SK-N-SH treated with all-trans-retinoic acid at 6 μM for 48 hours (cell line): ENCODE data around the gene ALOX5.
"Not testable (repeated sequence)": the region's sequence is repeated elsewhere in the genome, so short reads cannot be mapped to it uniquely, and the experiment has no call there.

Experiments used
- ATAC-seq: fragments of 200-7000 bp; cut with Tn5 transposase; 3 replicates; pipeline ENCODE4 v1.9.1; 2020; ENCODE audit warnings: mild to moderate bottlenecking, moderate library complexity
- ARNTL ChIP-seq: fragments of 450-650 bp; formaldehyde crosslinking; IDR thresholded peaks from 2 replicates; pipeline ENCODE4 v1.5.0; 2020; ENCODE audit warnings: low read depth, mild to moderate bottlenecking, moderate library complexity, borderline replicate concordance
- BACH2 ChIP-seq: fragments of 250-450 bp; sonication (Bioruptor Pico); IDR thresholded peaks from 2 replicates; pipeline ENCODE4 v1.9.0; 2021; ENCODE audit warnings: mild to moderate bottlenecking, borderline replicate concordance
- CREB5 ChIP-seq: fragments of 250-450 bp; sonication (Bioruptor Pico); IDR thresholded peaks from 2 replicates; pipeline ENCODE4 v1.5.1; 2020; ENCODE audit warnings: low read depth, mild to moderate bottlenecking, moderate library complexity
- CSDC2 ChIP-seq: fragments of 250-450 bp; sonication (Bioruptor Pico); IDR thresholded peaks from 2 replicates; pipeline ENCODE4 v1.5.0; 2020; ENCODE audit warnings: mild to moderate bottlenecking, moderate library complexity
- ESRRG ChIP-seq: fragments of 250-450 bp; sonication (Bioruptor Pico); IDR thresholded peaks from 2 replicates; pipeline ENCODE4 v1.6.1; 2021; ENCODE audit warnings: mild to moderate bottlenecking
- GLIS3 ChIP-seq: fragments of 250-450 bp; sonication (Bioruptor Pico); IDR thresholded peaks from 2 replicates; pipeline ENCODE4 v1.5.0; 2020; ENCODE audit warnings: mild to moderate bottlenecking, moderate library complexity
- ISL1 ChIP-seq: fragments of 250-450 bp; sonication (Bioruptor Pico); IDR thresholded peaks from 2 replicates; pipeline ENCODE4 v2.1.2; 2022; ENCODE audit warnings: mild to moderate bottlenecking, moderate library complexity
- OSR1 ChIP-seq: fragments of 250-450 bp; sonication (Bioruptor Pico); IDR thresholded peaks from 2 replicates; pipeline ENCODE4 v1.8.0; 2022; ENCODE audit warnings: moderate library complexity, mild to moderate bottlenecking, inconsistent platforms
- PATZ1 ChIP-seq: fragments of 250-450 bp; sonication (Bioruptor Pico); IDR thresholded peaks from 2 replicates; pipeline ENCODE4 v1.8.0; 2020; ENCODE audit warnings: mild to moderate bottlenecking, moderate library complexity, borderline replicate concordance
- PPARA ChIP-seq: fragments of 250-450 bp; sonication (Bioruptor Pico); IDR thresholded peaks from 2 replicates; pipeline ENCODE4 v1.5.0; 2020; ENCODE audit warnings: mild to moderate bottlenecking, borderline replicate concordance
- RARB ChIP-seq: fragments of 250-450 bp; sonication (Bioruptor Pico); IDR thresholded peaks from 2 replicates; pipeline ENCODE4 v1.8.0; 2021; ENCODE audit warnings: mild to moderate bottlenecking, moderate library complexity
- SNAI2 ChIP-seq: fragments of 250-450 bp; sonication (Bioruptor Pico); IDR thresholded peaks from 2 replicates; pipeline ENCODE4 v1.5.0; 2020; ENCODE audit warnings: mild to moderate bottlenecking, moderate library complexity
- TCF4 ChIP-seq: fragments of 250-450 bp; sonication (Bioruptor Pico); IDR thresholded peaks from 2 replicates; pipeline ENCODE4 v1.8.0; 2021; ENCODE audit warnings: mild to moderate bottlenecking, moderate library complexity, borderline replicate concordance
- TOX ChIP-seq: fragments of 250-450 bp; sonication (Bioruptor Pico); IDR thresholded peaks from 2 replicates; pipeline ENCODE4 v1.8.0; 2021; ENCODE audit warnings: mild to moderate bottlenecking, moderate library complexity, borderline replicate concordance
- ZC3H10 ChIP-seq: fragments of 250-450 bp; sonication (Bioruptor Pico); IDR thresholded peaks from 2 replicates; pipeline ENCODE4 v1.5.1; 2021; ENCODE audit warnings: mild to moderate bottlenecking, moderate library complexity
- ZFP30 ChIP-seq: fragments of 450-650 bp; formaldehyde crosslinking; IDR thresholded peaks from 2 replicates; pipeline ENCODE4 v1.5.0; 2022; ENCODE audit warnings: mild to moderate bottlenecking, moderate library complexity
- ZNF70 ChIP-seq: fragments of 450-650 bp; formaldehyde crosslinking; IDR thresholded peaks from 2 replicates; pipeline ENCODE4 v1.5.0; 2020; ENCODE audit warnings: mild to moderate bottlenecking, moderate library complexity
- TF ChIP-seq, protein P1 (sequence below): fragments of 250-450 bp; sonication (Bioruptor Pico); IDR thresholded peaks from 2 replicates; pipeline ENCODE4 v1.5.1; 2021; ENCODE audit warnings: mild to moderate bottlenecking, moderate library complexity
- TF ChIP-seq, protein P2 (sequence below): fragments of 250-450 bp; sonication (Bioruptor Pico); IDR thresholded peaks from 2 replicates; pipeline ENCODE4 v1.5.0; 2020; ENCODE audit warnings: mild to moderate bottlenecking, moderate library complexity

The ALOX5 gene

GRCh38 chr10:45471531-45472310 lies 97.7 kb downstream of the ALOX5 start (continued):
- TF ChIP-seq PPARA (no peak), TCF4 (CRISPR knock-in tag) (no peak), ZNF70 (CRISPR knock-in tag) (no peak)

- TF ChIP-seq TCF4 (CRISPR knock-in tag) (peak; percentile 52; the same call in 1 of the 2 replicates), BACH2 (no peak), ISL1 (CRISPR knock-in tag) (peak; percentile 74), CSDC2 (CRISPR knock-in tag) (no peak)
- ATAC-seq = peak; percentile 54
These were observed 99.1 kb downstream of the ALOX5 start for GRCh38 chr10:45473126-45473525.

DNA sequence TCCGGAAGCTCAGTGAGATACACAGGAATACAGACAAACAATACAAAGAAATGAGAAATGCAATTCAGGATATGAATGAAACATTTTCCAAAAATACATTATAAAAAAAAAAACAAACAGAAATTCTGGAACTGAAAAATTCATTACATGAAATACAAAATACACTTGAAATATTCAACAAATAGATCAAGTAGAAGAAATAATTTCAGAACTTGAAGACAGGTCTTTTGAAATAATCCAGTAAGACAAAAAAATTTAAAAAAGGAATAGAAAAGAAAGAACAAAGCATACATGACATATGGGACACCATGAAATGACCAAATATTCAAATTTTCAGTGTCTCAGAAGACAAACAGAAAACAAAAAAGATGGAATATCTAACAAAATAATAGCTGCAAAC lies 102.5 kb downstream of the ALOX5 start:
- no peak for TF ChIP-seq TCF4 (CRISPR knock-in tag)
- TF ChIP-seq ZFP30 (CRISPR knock-in tag) = peak; percentile 78
- TF ChIP-seq, all 23 proteins: peak for 1
- no peak for ATAC-seq

- ATAC-seq = no peak
- TF ChIP-seq, protein P1, sequence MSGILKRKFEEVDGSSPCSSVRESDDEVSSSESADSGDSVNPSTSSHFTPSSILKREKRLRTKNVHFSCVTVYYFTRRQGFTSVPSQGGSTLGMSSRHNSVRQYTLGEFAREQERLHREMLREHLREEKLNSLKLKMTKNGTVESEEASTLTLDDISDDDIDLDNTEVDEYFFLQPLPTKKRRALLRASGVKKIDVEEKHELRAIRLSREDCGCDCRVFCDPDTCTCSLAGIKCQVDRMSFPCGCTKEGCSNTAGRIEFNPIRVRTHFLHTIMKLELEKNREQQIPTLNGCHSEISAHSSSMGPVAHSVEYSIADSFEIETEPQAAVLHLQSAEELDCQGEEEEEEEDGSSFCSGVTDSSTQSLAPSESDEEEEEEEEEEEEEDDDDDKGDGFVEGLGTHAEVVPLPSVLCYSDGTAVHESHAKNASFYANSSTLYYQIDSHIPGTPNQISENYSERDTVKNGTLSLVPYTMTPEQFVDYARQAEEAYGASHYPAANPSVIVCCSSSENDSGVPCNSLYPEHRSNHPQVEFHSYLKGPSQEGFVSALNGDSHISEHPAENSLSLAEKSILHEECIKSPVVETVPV (CRISPR knock-in tag) = no peak
- no peak for TF ChIP-seq RARB
- no peak for TF ChIP-seq PPARA
- no peak for TF ChIP-seq ZNF70 (CRISPR knock-in tag)
- no peak for TF ChIP-seq CSDC2 (CRISPR knock-in tag)
- TF ChIP-seq ARNTL (CRISPR knock-in tag) = no peak
- no peak for TF ChIP-seq BACH2
These were observed 106.3 kb downstream of the ALOX5 start for GRCh38 chr10:45480294-45480693.

DNA sequence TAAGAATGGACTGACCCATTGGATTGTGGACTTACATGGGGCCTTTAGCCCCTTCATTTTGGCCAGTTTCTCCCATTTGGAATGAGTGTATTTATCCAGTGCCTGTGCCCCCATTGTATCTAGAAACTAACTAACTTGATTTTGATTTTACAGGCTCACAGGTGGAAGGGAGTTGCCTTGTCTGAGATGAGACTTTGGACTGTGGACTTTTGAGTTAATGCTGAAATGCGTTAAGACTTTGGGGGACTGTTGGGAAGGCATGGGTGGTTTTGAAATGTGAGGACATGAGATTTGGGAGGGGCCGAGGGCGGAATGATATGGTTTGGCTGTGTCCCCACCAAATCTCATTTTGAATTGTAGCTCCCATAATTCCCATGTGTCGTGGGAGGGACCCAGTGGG lies 107.1 kb downstream of the ALOX5 start:
- ATAC-seq = not testable (repeated sequence)

DNA sequence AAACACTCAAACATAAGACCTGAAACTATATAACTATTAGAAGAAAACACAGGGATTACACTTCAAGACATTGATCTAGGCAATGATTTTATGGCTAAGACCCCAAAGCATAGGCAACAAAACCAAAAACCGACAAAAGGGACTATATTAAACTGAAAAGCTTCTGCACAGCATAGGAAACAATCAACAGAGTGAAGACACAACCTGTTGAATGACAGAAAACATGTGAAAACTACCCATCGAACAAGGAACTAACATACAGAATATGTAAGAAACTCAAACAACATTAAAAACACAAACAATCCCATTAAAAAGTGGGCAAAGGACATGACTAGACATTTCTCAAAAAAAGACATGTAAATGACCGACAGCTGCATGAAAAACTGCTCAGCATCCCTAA lies 109.0 kb downstream of the ALOX5 start:
- ATAC-seq = no peak

GRCh38 chr10:45487735-45488134 lies 113.7 kb downstream of the ALOX5 start:
- no peak for ATAC-seq
- TF ChIP-seq PATZ1 (CRISPR knock-in tag) = no peak
- no peak for TF ChIP-seq GLIS3
- no peak for TF ChIP-seq ZC3H10
- TF ChIP-seq PPARA = no peak
- no peak for TF ChIP-seq BACH2
- TF ChIP-seq CREB5 (CRISPR knock-in tag) = no peak
- no peak for TF ChIP-seq TOX (CRISPR knock-in tag)
- no peak for TF ChIP-seq RARB
- TF ChIP-seq ARNTL (CRISPR knock-in tag) = no peak
- TF ChIP-seq OSR1 (CRISPR knock-in tag) = no peak
- TF ChIP-seq CSDC2 (CRISPR knock-in tag) = no peak
- no peak for TF ChIP-seq ZFP30 (CRISPR knock-in tag)
- TF ChIP-seq, protein P2, sequence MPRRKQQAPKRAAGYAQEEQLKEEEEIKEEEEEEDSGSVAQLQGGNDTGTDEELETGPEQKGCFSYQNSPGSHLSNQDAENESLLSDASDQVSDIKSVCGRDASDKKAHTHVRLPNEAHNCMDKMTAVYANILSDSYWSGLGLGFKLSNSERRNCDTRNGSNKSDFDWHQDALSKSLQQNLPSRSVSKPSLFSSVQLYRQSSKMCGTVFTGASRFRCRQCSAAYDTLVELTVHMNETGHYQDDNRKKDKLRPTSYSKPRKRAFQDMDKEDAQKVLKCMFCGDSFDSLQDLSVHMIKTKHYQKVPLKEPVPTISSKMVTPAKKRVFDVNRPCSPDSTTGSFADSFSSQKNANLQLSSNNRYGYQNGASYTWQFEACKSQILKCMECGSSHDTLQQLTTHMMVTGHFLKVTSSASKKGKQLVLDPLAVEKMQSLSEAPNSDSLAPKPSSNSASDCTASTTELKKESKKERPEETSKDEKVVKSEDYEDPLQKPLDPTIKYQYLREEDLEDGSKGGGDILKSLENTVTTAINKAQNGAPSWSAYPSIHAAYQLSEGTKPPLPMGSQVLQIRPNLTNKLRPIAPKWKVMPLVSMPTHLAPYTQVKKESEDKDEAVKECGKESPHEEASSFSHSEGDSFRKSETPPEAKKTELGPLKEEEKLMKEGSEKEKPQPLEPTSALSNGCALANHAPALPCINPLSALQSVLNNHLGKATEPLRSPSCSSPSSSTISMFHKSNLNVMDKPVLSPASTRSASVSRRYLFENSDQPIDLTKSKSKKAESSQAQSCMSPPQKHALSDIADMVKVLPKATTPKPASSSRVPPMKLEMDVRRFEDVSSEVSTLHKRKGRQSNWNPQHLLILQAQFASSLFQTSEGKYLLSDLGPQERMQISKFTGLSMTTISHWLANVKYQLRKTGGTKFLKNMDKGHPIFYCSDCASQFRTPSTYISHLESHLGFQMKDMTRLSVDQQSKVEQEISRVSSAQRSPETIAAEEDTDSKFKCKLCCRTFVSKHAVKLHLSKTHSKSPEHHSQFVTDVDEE = no peak
- no peak for TF ChIP-seq ISL1 (CRISPR knock-in tag)
- no peak for TF ChIP-seq SNAI2 (CRISPR knock-in tag)

More for the DNA sequence above, 109.0 kb downstream of the ALOX5 start:
- no peak for TF ChIP-seq BACH2
- no peak for TF ChIP-seq ESRRG (CRISPR knock-in tag)
- no peak for TF ChIP-seq CSDC2 (CRISPR knock-in tag)
- no peak for TF ChIP-seq GLIS3
- TF ChIP-seq CREB5 (CRISPR knock-in tag) = no peak
- TF ChIP-seq, all 23 proteins: peak for 0
